Liver (tissue), 9 donors: ENCODE results near the gene FOXA3. TPM values are rescaled to one million over a fixed set of nuclear protein-coding genes. Genes with fewer than 3 reads are reported as not detected.

Experiments used
- DNase-seq: peaks from one replicate; pipeline ENCODE4 v3.0.0-alpha.2; 2017; ENCODE audit warnings: low spot score
- H3K27ac ChIP-seq, 2 donors: one replicate each; pipeline ENCODE4 v1.7.0; 2013; ENCODE audit warnings: inconsistent platforms in 2 of 2, low read length in 2 of 2, control low read depth in 1 of 2, low read depth in 1 of 2, mild to moderate bottlenecking in 1 of 2
- H3K27me3 ChIP-seq, 4 donors: one replicate each; pipeline versions ENCODE4 v1.6.1 to v1.7.0; 2013; ENCODE audit warnings: low read length in 3 of 4, inconsistent platforms in 1 of 4, mild to moderate bottlenecking in 1 of 4, moderate library complexity in 1 of 4; ENCODE audit not compliant: control insufficient read depth in 4 of 4, insufficient read depth in 4 of 4
- H3K36me3 ChIP-seq, 4 donors: one replicate each; pipeline versions ENCODE4 v1.6.1 to v1.7.0; 2013; ENCODE audit warnings: low read length in 3 of 4, mild to moderate bottlenecking in 3 of 4, low read depth in 1 of 4, moderate library complexity in 1 of 4; ENCODE audit not compliant: control insufficient read depth in 4 of 4, insufficient read depth in 3 of 4
- H3K4me1 ChIP-seq, 4 donors: one replicate each; pipeline versions ENCODE4 v1.6.1 to v1.7.0; 2013; ENCODE audit warnings: low read length in 3 of 4, mild to moderate bottlenecking in 3 of 4, moderate library complexity in 1 of 4; ENCODE audit not compliant: control insufficient read depth in 4 of 4, insufficient read depth in 4 of 4
- H3K4me3 ChIP-seq, 3 donors: one replicate each; pipeline versions ENCODE4 v1.6.1 to v1.7.0; 2013; ENCODE audit warnings: low read length in 3 of 3, control low read depth in 1 of 3, low read depth in 1 of 3, mild to moderate bottlenecking in 1 of 3
- H3K9ac ChIP-seq, 2 donors: one replicate each; pipeline ENCODE4 v1.7.0; 2013; ENCODE audit warnings: low read length in 2 of 2, mild to moderate bottlenecking in 2 of 2, moderate library complexity in 2 of 2, control low read depth in 1 of 2, low read depth in 1 of 2
- H3K9me3 ChIP-seq, 4 donors: one replicate each; pipeline versions ENCODE4 v1.6.1 to v1.7.0; 2013; ENCODE audit warnings: low read length in 3 of 4; ENCODE audit not compliant: control insufficient read depth in 4 of 4
- FOXA1 ChIP-seq: IDR thresholded peaks from 2 replicates; pipeline ENCODE4 v1.6.1; 2016; ENCODE audit warnings: antibody characterized with exemption
- FOXA2 ChIP-seq: IDR thresholded peaks from 2 replicates; pipeline ENCODE4 v1.6.1; 2016; ENCODE audit warnings: antibody characterized with exemption
- GABPA ChIP-seq, 2 donors: IDR thresholded peaks in 1 of 2; conservative IDR thresholded peaks in 1 of 2; 2 replicates each; pipeline ENCODE4 v1.6.1; 2016; ENCODE audit warnings: antibody characterized with exemption in 2 of 2, mild to moderate bottlenecking in 1 of 2, moderate library complexity in 1 of 2
- JUND ChIP-seq, 2 donors: IDR thresholded peaks; 2 replicates each; pipeline ENCODE4 v1.6.1; 2016; ENCODE audit warnings: antibody characterized with exemption in 2 of 2
- NR2F2 ChIP-seq: IDR thresholded peaks from 2 replicates; pipeline ENCODE4 v1.6.1; 2016; ENCODE audit warnings: antibody characterized with exemption
- RAD21 ChIP-seq, 2 donors: IDR thresholded peaks; 2 replicates each; pipeline ENCODE4 v1.6.1; 2016; ENCODE audit warnings: antibody characterized with exemption in 2 of 2, mild to moderate bottlenecking in 2 of 2
- SP1 ChIP-seq: IDR thresholded peaks from 2 replicates; pipeline ENCODE4 v1.6.1; 2018; ENCODE audit warnings: antibody characterized with exemption, mild to moderate bottlenecking
- TAF1 ChIP-seq: conservative IDR thresholded peaks from 2 replicates; pipeline ENCODE4 v1.6.1; 2016; ENCODE audit warnings: antibody characterized with exemption, mild to moderate bottlenecking
- YY1 ChIP-seq: IDR thresholded peaks from 2 replicates; pipeline ENCODE4 v1.6.1; 2016; ENCODE audit warnings: antibody characterized with exemption, mild to moderate bottlenecking
- WGBS: extraction: QIAGEN DNeasy Blood & Tissue Kit; methylation state at CpG from one replicate; pipeline ENCODE4 v1.1.7; 2013; 5-methylcytosine and 5-hydroxymethylcytosine counted together
- polyA plus RNA-seq, 2 donors: library from polyadenylated mRNA; stranded (reverse) in 1 of 2; unstranded in 1 of 2; fragments of 200-250 nt in 1 of 2; fragments of >200 nt in 1 of 2; fragmentation: Nextera tagmentation in 1 of 2; extraction: Ambion mirVana in 1 of 2; gene quantifications; one replicate each; pipeline versions ENCODE4 v1.2.1 to v1.2.3, GENCODE V29; 2013 to 2015
- total RNA-seq, 2 donors: library from RNA; depleted of rRNA; stranded (reverse); fragments of >200 nt; gene quantifications; one replicate each; pipeline ENCODE4 v1.2.3, GENCODE V29; 2014
- TF ChIP-seq, protein P1 (sequence below): fragments of 150-350 bp; IDR thresholded peaks from 2 replicates; pipeline ENCODE4 v1.5.1; 2017; ENCODE audit warnings: improper control_type of control experiment, low read depth, low read length; ENCODE audit not compliant: missing input control
- TF ChIP-seq, protein P2 (sequence below): IDR thresholded peaks from 2 replicates; pipeline ENCODE4 v1.6.1; 2016; ENCODE audit warnings: antibody characterized with exemption, mild to moderate bottlenecking
- TF ChIP-seq, protein P3 (sequence below): IDR thresholded peaks from 2 replicates; pipeline ENCODE4 v1.6.1; 2016; ENCODE audit warnings: antibody characterized with exemption
- TF ChIP-seq, protein P4 (sequence below): IDR thresholded peaks from 2 replicates; pipeline ENCODE4 v1.6.1; 2016; ENCODE audit warnings: antibody characterized with exemption
- donor health status: healthy.
- donor health status: healthy.
- donor health status: healthy.
- donor health status: healthy.
- donor health status: healthy.

FOXA3 gene
- total and polyA plus RNA-seq, 4 donors: 11.5 to 37.1 (median 21.6) TPM

DNA sequence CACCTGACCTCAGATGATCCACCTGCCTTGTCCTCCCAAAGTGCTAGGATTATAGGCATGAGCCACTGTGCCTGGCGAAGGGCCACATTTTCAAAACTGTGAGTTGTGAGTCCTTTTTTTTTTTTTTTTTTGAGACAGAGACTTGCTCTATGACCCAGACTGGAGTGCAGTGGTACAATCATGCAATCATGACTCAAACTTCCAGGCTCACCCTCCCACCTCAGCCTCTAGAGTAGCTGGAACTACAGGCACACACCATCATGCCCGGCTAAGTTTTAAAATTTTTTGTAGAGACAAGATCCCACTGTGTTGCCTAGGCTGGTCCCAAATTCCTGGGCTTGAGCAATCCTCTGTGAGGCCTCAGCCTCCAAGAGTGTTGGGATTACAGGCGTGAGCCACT lies 42.1 kb downstream of the FOXA3 start:
- Histone ChIP-seq H3K4me1 (peaks cover 4 to 14% (median 9%) of the 10 kb centered on the region in 4 donors), H3K36me3 (no peaks in the 10 kb centered on the region), H3K4me3 (no peak overlapping the region), H3K9me3 (no peaks in the 10 kb centered on the region), H3K27ac (no peak overlapping the region), H3K9ac (no peak overlapping the region), H3K27me3 (no peaks in the 10 kb centered on the region)
- TF ChIP-seq, protein P1, sequence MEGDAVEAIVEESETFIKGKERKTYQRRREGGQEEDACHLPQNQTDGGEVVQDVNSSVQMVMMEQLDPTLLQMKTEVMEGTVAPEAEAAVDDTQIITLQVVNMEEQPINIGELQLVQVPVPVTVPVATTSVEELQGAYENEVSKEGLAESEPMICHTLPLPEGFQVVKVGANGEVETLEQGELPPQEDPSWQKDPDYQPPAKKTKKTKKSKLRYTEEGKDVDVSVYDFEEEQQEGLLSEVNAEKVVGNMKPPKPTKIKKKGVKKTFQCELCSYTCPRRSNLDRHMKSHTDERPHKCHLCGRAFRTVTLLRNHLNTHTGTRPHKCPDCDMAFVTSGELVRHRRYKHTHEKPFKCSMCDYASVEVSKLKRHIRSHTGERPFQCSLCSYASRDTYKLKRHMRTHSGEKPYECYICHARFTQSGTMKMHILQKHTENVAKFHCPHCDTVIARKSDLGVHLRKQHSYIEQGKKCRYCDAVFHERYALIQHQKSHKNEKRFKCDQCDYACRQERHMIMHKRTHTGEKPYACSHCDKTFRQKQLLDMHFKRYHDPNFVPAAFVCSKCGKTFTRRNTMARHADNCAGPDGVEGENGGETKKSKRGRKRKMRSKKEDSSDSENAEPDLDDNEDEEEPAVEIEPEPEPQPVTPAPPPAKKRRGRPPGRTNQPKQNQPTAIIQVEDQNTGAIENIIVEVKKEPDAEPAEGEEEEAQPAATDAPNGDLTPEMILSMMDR: no peak
- TF ChIP-seq FOXA2: no peak
- TF ChIP-seq YY1: no peak
- TF ChIP-seq, protein P2, sequence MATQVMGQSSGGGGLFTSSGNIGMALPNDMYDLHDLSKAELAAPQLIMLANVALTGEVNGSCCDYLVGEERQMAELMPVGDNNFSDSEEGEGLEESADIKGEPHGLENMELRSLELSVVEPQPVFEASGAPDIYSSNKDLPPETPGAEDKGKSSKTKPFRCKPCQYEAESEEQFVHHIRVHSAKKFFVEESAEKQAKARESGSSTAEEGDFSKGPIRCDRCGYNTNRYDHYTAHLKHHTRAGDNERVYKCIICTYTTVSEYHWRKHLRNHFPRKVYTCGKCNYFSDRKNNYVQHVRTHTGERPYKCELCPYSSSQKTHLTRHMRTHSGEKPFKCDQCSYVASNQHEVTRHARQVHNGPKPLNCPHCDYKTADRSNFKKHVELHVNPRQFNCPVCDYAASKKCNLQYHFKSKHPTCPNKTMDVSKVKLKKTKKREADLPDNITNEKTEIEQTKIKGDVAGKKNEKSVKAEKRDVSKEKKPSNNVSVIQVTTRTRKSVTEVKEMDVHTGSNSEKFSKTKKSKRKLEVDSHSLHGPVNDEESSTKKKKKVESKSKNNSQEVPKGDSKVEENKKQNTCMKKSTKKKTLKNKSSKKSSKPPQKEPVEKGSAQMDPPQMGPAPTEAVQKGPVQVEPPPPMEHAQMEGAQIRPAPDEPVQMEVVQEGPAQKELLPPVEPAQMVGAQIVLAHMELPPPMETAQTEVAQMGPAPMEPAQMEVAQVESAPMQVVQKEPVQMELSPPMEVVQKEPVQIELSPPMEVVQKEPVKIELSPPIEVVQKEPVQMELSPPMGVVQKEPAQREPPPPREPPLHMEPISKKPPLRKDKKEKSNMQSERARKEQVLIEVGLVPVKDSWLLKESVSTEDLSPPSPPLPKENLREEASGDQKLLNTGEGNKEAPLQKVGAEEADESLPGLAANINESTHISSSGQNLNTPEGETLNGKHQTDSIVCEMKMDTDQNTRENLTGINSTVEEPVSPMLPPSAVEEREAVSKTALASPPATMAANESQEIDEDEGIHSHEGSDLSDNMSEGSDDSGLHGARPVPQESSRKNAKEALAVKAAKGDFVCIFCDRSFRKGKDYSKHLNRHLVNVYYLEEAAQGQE: no peak
- no peak for TF ChIP-seq JUND (IDR thresholded peaks at IDR 0.05)
- TF ChIP-seq, protein P3, sequence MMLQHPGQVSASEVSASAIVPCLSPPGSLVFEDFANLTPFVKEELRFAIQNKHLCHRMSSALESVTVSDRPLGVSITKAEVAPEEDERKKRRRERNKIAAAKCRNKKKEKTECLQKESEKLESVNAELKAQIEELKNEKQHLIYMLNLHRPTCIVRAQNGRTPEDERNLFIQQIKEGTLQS: no peak
- TF ChIP-seq TAF1: no peak
- no peak for TF ChIP-seq SP1
- TF ChIP-seq FOXA1: no peak
- 94% methylated on average over 3 of the region's 3 CpGs for WGBS
- no peak for DNase-seq

DNA sequence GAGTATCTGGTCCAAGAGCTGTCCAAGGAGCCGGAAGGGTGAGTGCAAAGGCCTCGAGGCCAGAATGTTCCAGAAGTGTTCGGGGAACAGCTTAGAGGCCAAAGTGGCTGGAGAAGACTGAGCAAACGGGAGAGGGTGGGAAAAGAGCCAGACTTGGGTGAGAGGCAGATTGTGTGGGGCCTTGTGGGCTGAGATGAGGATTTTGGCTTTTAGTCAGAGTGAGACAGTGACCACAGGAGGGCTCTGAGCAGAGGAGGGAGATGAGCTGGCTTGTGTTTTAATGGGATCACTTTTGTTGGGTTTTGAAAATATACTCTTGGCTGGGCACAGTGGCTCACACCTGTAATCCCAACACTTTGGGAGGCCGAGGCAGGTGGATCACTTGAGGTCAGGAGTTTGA lies 44.8 kb downstream of the FOXA3 start:
- Histone ChIP-seq H3K9ac (no peak overlapping the region), H3K4me1 (no peaks in the 10 kb centered on the region), H3K27me3 (no peaks in the 10 kb centered on the region), H3K4me3 (no peak overlapping the region), H3K9me3 (no peaks in the 10 kb centered on the region), H3K36me3 (no peaks in the 10 kb centered on the region), H3K27ac (no peak overlapping the region)
- DNase-seq: no peak
- TF ChIP-seq, protein P2: no peak
- TF ChIP-seq FOXA2 (no peak), NR2F2 (peak; percentile 45), RAD21 (IDR thresholded peaks at IDR 0.05) (peak in 1 of 2 donors; percentile 45), GABPA (IDR thresholded peaks at IDR 0.05 in 1 of 2, conservative IDR thresholded peaks at IDR 0.05 in 1 of 2) (no peak)
- TF ChIP-seq, protein P4, sequence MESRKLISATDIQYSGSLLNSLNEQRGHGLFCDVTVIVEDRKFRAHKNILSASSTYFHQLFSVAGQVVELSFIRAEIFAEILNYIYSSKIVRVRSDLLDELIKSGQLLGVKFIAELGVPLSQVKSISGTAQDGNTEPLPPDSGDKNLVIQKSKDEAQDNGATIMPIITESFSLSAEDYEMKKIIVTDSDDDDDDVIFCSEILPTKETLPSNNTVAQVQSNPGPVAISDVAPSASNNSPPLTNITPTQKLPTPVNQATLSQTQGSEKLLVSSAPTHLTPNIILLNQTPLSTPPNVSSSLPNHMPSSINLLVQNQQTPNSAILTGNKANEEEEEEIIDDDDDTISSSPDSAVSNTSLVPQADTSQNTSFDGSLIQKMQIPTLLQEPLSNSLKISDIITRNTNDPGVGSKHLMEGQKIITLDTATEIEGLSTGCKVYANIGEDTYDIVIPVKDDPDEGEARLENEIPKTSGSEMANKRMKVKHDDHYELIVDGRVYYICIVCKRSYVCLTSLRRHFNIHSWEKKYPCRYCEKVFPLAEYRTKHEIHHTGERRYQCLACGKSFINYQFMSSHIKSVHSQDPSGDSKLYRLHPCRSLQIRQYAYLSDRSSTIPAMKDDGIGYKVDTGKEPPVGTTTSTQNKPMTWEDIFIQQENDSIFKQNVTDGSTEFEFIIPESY: no peak
- 86% methylated on average over 5 of the region's 5 CpGs for WGBS
